HepG2 (cell line): ENCODE measurements around the gene UBE2H. TPM values are rescaled to one million over a fixed set of nuclear protein-coding genes. Genes with fewer than 3 reads are reported as not detected.

ENCODE experiments used
- ATAC-seq: fragments of 200-7000 bp; cut with Tn5 transposase; 3 replicates; pipeline ENCODE4 v1.9.1; 2020; ENCODE audit warnings: mild to moderate bottlenecking, moderate library complexity
- BruUV-seq: library from RNA; stranded (reverse); fragments of 400-500 nt; replicated peaks from 2 replicates; lab custom pipeline; 2021; lab: Mats Ljungman, UMichigan
- CTCF ChIA-PET: fragments of 300-600 bp; formaldehyde crosslinking; extraction: SDS; loops from one replicate; lab custom pipeline; 2021; ENCODE audit warnings: low total read pairs, inconsistent platforms, low intra/inter-chr PET ratio; lab: Yijun Ruan, JAX
- POLR2A ChIA-PET: fragments of 350-600 bp; sonication (Branson Sonifier 250); formaldehyde crosslinking; loops from one replicate; lab custom pipeline; 2020; ENCODE audit warnings: antibody characterized with exemption, inconsistent platforms; lab: Yijun Ruan, JAX
- DNase-seq: peaks from one replicate; pipeline ENCODE4 v3.0.0-alpha.2; 2015; ENCODE audit warnings: low spot score
- FAIRE-seq: peaks from 3 replicates; lab custom pipeline; 2011; peaks lifted over from hg19 to GRCh38; lab: Jason Lieb, UNC
- H2AFZ ChIP-seq: one replicate; pipeline ENCODE4 v1.6.1; 2011; ENCODE audit warnings: low read length, inconsistent platforms
- H3K27ac ChIP-seq: fragments of 300-600 bp; 3 replicates; pipeline ENCODE4 v1.8.0; 2011; ENCODE audit warnings: mixed run types, mild to moderate bottlenecking, mixed read lengths, low read length, inconsistent platforms; ENCODE audit not compliant: insufficient read depth; ENCODE audit errors: extremely low read length
- H3K27me3 ChIP-seq, 2 experiments: fragments of 200-600 bp in 1 of 2; 2 replicates in 1 of 2; 3 replicates in 1 of 2; pipeline versions ENCODE4 v1.6.0 to v1.8.0; 2011; ENCODE audit warnings: low read length in 2 of 2, mild to moderate bottlenecking in 2 of 2, moderate library complexity in 2 of 2, inconsistent platforms in 1 of 2; ENCODE audit not compliant: insufficient read depth in 2 of 2, control insufficient read depth in 1 of 2
- H3K36me3 ChIP-seq, 2 experiments: fragments of 200-600 bp in 1 of 2; replicated peaks in 1 of 2; 2 replicates in 1 of 2; 3 replicates in 1 of 2; pipeline versions ENCODE4 v1.5.1 to v1.8.0; 2011; ENCODE audit warnings: low read length in 2 of 2, inconsistent platforms in 1 of 2; ENCODE audit not compliant: insufficient read depth in 2 of 2, control insufficient read depth in 1 of 2
- H3K4me1 ChIP-seq: 2 replicates; pipeline ENCODE4 v1.5.1; 2012; ENCODE audit warnings: low read length, inconsistent platforms; ENCODE audit not compliant: insufficient read depth
- H3K4me2 ChIP-seq: 2 replicates; pipeline ENCODE4 v1.6.0; 2011; ENCODE audit warnings: low read depth, low read length, inconsistent platforms
- H3K4me3 ChIP-seq, 3 experiments: fragments of 200-600 bp in 1 of 3; sonication (generic), shearing (Covaris generic) in 1 of 3; replicated peaks in 1 of 3; 2 replicates each; pipeline ENCODE4 v1.5.1; 2011 to 2016; ENCODE audit warnings: low read length in 3 of 3, inconsistent platforms in 2 of 3, low read depth in 2 of 3, mild to moderate bottlenecking in 2 of 3, control low read depth in 1 of 3, mixed read lengths in 1 of 3; ENCODE audit not compliant: insufficient read depth in 1 of 3
- H3K79me2 ChIP-seq: one replicate; pipeline ENCODE4 v1.6.1; 2011; ENCODE audit warnings: low read length, inconsistent platforms; ENCODE audit not compliant: insufficient read depth
- H3K9ac ChIP-seq: 2 replicates; pipeline ENCODE4 v1.6.0; 2011; ENCODE audit warnings: mild to moderate bottlenecking, low read depth, low read length, inconsistent platforms; ENCODE audit not compliant: insufficient read depth
- H3K9me3 ChIP-seq: 2 replicates; pipeline ENCODE4 v1.5.1; 2012; ENCODE audit warnings: mild to moderate bottlenecking, low read length
- H4K20me1 ChIP-seq: 2 replicates; pipeline ENCODE4 v1.6.0; 2011; ENCODE audit warnings: inconsistent platforms, mild to moderate bottlenecking, low read length, moderate library complexity; ENCODE audit not compliant: insufficient read depth
- AKAP8 ChIP-seq: sonication (generic); formaldehyde crosslinking; IDR thresholded peaks from 2 replicates; pipeline ENCODE4 v1.5.1; 2020; ENCODE audit warnings: mild to moderate bottlenecking, missing genetic modification reagents
- ESRRA ChIP-seq: sonication (generic); formaldehyde crosslinking; IDR thresholded peaks from 2 replicates; pipeline ENCODE4 v1.5.1; 2020; ENCODE audit warnings: mild to moderate bottlenecking, low read depth, missing genetic modification reagents
- HCFC1 ChIP-seq: fragments of 150-350 bp; IDR thresholded peaks from 2 replicates; pipeline ENCODE4 v1.6.1; 2014; ENCODE audit warnings: low read depth, low read length
- HDAC2 ChIP-seq: sonication (generic); formaldehyde crosslinking; IDR thresholded peaks from 2 replicates; pipeline ENCODE4 v1.4.0; 2020; ENCODE audit warnings: missing genetic modification reagents
- PHF20 ChIP-seq: sonication (generic); formaldehyde crosslinking; IDR thresholded peaks from 2 replicates; pipeline ENCODE4 v1.5.0; 2020; ENCODE audit warnings: mild to moderate bottlenecking, missing genetic modification reagents
- REXO4 ChIP-seq: sonication (generic); formaldehyde crosslinking; IDR thresholded peaks from 2 replicates; pipeline ENCODE4 v1.8.0; 2022; ENCODE audit warnings: missing genetic modification reagents, mild to moderate bottlenecking, borderline replicate concordance
- SRF ChIP-seq: IDR thresholded peaks from 2 replicates; pipeline ENCODE4 v1.6.1; 2011; ENCODE audit warnings: mild to moderate bottlenecking, low read depth, low read length, moderate library complexity
- TAF1 ChIP-seq: sonication (generic); formaldehyde crosslinking; IDR thresholded peaks from 2 replicates; pipeline ENCODE4 v1.4.0; 2020; ENCODE audit warnings: missing genetic modification reagents
- THYN1 ChIP-seq: sonication (generic); formaldehyde crosslinking; IDR thresholded peaks from 2 replicates; pipeline ENCODE4 v1.8.1; 2023; ENCODE audit warnings: low read depth, mild to moderate bottlenecking, moderate library complexity, missing genetic modification reagents, borderline replicate concordance
- ZFP36 ChIP-seq: fragments of 150-350 bp; IDR thresholded peaks from 2 replicates; pipeline ENCODE4 v1.6.1; 2018; ENCODE audit warnings: borderline replicate concordance, low read length, low read depth; ENCODE audit not compliant: partially characterized antibody
- ZNF160 ChIP-seq: sonication (generic); formaldehyde crosslinking; IDR thresholded peaks from 2 replicates; pipeline ENCODE4 v1.8.0; 2022; ENCODE audit warnings: mild to moderate bottlenecking, inconsistent platforms, missing genetic modification reagents
- ZNF230 ChIP-seq: sonication (generic); formaldehyde crosslinking; IDR thresholded peaks from 2 replicates; pipeline ENCODE4 v1.4.0; 2020; ENCODE audit warnings: mild to moderate bottlenecking, missing genetic modification reagents
- ZNF775 ChIP-seq: sonication (generic); formaldehyde crosslinking; IDR thresholded peaks from 2 replicates; pipeline ENCODE4 v1.4.0; 2020; ENCODE audit warnings: missing genetic modification reagents, mild to moderate bottlenecking, moderate library complexity, borderline replicate concordance
- ZSCAN12 ChIP-seq: sonication (generic); formaldehyde crosslinking; IDR thresholded peaks from 2 replicates; pipeline ENCODE4 v1.9.0; 2021; ENCODE audit warnings: mild to moderate bottlenecking, missing genetic modification reagents
- WGBS: methylation state at CpG from one replicate; pipeline ENCODE4 v1.1.6; 2017; ENCODE audit warnings: low lambda C conversion rate; 5-methylcytosine and 5-hydroxymethylcytosine counted together
- in situ Hi-C: cut with HindIII; loops from 2 replicates; pipeline ENCODE4 v1.10.0; 2017; ENCODE audit warnings: low pct_unique_long_range_greater_than_20kb; ENCODE audit not compliant: extremely low pct_ligation_motif_present
- intact Hi-C: fragments of 100-400 bp; cut with micrococcal nuclease; formaldehyde crosslinking; loops from one replicate; pipeline ENCODE4 v1.10.0; 2022; ENCODE audit not compliant: unreplicated experiment
- polyA plus RNA-seq, 8 experiments: library from polyadenylated mRNA; depleted of rRNA in 3 of 8; stranded (reverse) in 7 of 8; unstranded in 1 of 8; fragments of >200 nt; fragmentation: Illumina TruSeq in 4 of 8; extraction: Trizol in 4 of 8; gene quantifications; 2 replicates each; pipeline versions ENCODE4 v1.2.1 to v1.2.3, GENCODE V29; 2011 to 2016; ENCODE audit warnings: low read depth in 4 of 8, missing spikeins in 1 of 8, mixed read lengths in 1 of 8; ENCODE audit not compliant: insufficient read depth in 1 of 8
- total RNA-seq, 5 experiments: library from RNA; depleted of rRNA; stranded (reverse); fragments of >200 nt; fragmentation: Illumina TruSeq; extraction: Trizol; gene quantifications; 2 replicates each; pipeline ENCODE4 v1.2.3, GENCODE V29; 2016; ENCODE audit warnings: low read depth in 1 of 5
- TF ChIP-seq, protein P1 (sequence below): sonication (generic); formaldehyde crosslinking; IDR thresholded peaks from 2 replicates; pipeline ENCODE4 v1.4.0; 2020; ENCODE audit warnings: missing genetic modification reagents
- TF ChIP-seq, protein P2 (sequence below): sonication (generic); formaldehyde crosslinking; IDR thresholded peaks from 2 replicates; pipeline ENCODE4 v1.5.0; 2020; ENCODE audit warnings: mild to moderate bottlenecking, missing genetic modification reagents

The UBE2H gene
- total and polyA plus RNA-seq, 2 of the 13 experiments (the other 11 are each of a cell fraction or from before 2014, with no cell fraction given) = 15.5 to 40.1 TPM

DNA sequence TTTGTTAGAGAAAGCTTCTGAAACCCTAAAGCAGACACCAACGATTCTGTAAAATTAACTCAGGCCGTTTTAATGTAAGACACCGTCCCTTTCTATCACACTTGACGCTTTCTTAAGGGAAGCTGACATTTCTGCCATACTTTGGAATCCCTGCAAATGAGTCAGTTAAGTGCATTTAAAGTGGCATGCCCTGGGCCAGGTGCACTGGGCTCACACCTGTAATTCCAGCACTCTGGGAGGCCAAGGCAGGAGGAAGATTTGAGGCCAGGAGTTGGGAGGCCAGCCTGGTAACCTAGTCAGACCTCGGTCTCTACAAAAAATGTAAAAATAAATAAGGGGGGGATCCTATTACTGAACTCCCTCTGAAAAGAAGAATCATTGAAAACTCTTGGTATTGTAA lies 4.4 kb downstream of the UBE2H start:
- FAIRE-seq (no peak), DNase-seq (no peak), ATAC-seq (no peak)
- WGBS = 85% methylated on average over 5 of the region's 5 CpGs
- Histone ChIP-seq H3K4me2 (peak overlapping the region; percentile 76), H2AFZ (no peak overlapping the region), H3K36me3 (peaks cover 0 to 3% of the 10 kb centered on the region in 2 experiments; a peak in 2 of 5 replicates), H3K27me3 (no peaks in the 10 kb centered on the region; a peak in 1 of 5 replicates), H3K9me3 (no peaks in the 10 kb centered on the region), H3K27ac (peak overlapping the region; percentile 92), H3K4me1 (peaks cover 38% of the 10 kb centered on the region), H3K79me2 (peaks cover 74% of the 10 kb centered on the region), H3K4me3 (peak overlapping the region in 1 of 3 experiments; percentile 11; a peak in 2 of 6 replicates), H4K20me1 (peaks cover 22% of the 10 kb centered on the region), H3K9ac (peak overlapping the region; percentile 33; the same call in 1 of the 2 replicates)
- no TSS peak for BruUV-seq
- TF ChIP-seq ZNF775 (CRISPR knock-in tag) (no peak), REXO4 (CRISPR knock-in tag) (no peak), SRF (no peak), HCFC1 (no peak), AKAP8 (CRISPR knock-in tag) (0 out of 2 replicates have a peak, but pooled peaks have one; percentile 0), ZFP36 (no peak), THYN1 (no peak), TAF1 (CRISPR knock-in tag) (no peak), HDAC2 (CRISPR knock-in tag) (no peak), PHF20 (CRISPR knock-in tag) (0 out of 2 replicates have a peak, but pooled peaks have one; percentile 13), ZNF230 (CRISPR knock-in tag) (no peak), ESRRA (CRISPR knock-in tag) (no peak), ZNF160 (CRISPR knock-in tag) (no peak), ZSCAN12 (CRISPR knock-in tag) (no peak)
- TF ChIP-seq, protein P1, sequence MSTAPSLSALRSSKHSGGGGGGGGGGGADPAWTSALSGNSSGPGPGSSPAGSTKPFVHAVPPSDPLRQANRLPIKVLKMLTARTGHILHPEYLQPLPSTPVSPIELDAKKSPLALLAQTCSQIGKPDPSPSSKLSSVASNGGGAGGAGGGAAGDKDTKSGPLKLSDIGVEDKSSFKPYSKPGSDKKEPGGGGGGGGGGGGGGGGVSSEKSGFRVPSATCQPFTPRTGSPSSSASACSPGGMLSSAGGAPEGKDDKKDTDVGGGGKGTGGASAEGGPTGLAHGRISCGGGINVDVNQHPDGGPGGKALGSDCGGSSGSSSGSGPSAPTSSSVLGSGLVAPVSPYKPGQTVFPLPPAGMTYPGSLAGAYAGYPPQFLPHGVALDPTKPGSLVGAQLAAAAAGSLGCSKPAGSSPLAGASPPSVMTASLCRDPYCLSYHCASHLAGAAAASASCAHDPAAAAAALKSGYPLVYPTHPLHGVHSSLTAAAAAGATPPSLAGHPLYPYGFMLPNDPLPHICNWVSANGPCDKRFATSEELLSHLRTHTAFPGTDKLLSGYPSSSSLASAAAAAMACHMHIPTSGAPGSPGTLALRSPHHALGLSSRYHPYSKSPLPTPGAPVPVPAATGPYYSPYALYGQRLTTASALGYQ (CRISPR knock-in tag) = no peak
- TF ChIP-seq, protein P2, sequence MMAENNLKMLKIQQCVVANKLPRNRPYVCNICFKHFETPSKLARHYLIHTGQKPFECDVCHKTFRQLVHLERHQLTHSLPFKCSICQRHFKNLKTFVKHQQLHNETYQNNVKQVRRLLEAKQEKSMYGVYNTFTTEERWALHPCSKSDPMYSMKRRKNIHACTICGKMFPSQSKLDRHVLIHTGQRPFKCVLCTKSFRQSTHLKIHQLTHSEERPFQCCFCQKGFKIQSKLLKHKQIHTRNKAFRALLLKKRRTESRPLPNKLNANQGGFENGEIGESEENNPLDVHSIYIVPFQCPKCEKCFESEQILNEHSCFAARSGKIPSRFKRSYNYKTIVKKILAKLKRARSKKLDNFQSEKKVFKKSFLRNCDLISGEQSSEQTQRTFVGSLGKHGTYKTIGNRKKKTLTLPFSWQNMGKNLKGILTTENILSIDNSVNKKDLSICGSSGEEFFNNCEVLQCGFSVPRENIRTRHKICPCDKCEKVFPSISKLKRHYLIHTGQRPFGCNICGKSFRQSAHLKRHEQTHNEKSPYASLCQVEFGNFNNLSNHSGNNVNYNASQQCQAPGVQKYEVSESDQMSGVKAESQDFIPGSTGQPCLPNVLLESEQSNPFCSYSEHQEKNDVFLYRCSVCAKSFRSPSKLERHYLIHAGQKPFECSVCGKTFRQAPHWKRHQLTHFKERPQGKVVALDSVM (CRISPR knock-in tag) = peak; percentile 81; the same call in 1 of the 2 replicates
- in situ Hi-C loops = no loop called here
- CTCF ChIA-PET = no interaction called here
- POLR2A ChIA-PET = interaction anchor here (0.8 to 2.9 kb wide), 6 partner anchors 11 to 378 kb away, joined by 3 to 28 read pairs (median 4); partner anchors contain the start of gene TMEM209
- intact Hi-C loops = loop anchor here (2.0 to 5.0 kb wide), 2 partner anchors 44 to 62 kb away; no protein-coding TSS in a partner anchor
